22Rv1 (cell line): ENCODE data around the gene RAB40A.

ENCODE experiments used
- CTCF ChIP-seq: fragments of 450-650 bp; IDR thresholded peaks from 2 replicates; pipeline ENCODE4 v1.5.1; 2017; ENCODE audit warnings: mild to moderate bottlenecking
- ZFX ChIP-seq: fragments of 450-650 bp; IDR thresholded peaks from 2 replicates; pipeline ENCODE4 v1.6.1; 2017; ENCODE audit warnings: antibody characterized with exemption, borderline replicate concordance

- TF ChIP-seq CTCF: no peak
- no peak for TF ChIP-seq ZFX
Measured at GRCh38 chrX:103535206-103535605, 15.9 kb upstream of the RAB40A start.
